Gastroesophageal sphincter (tissue), 3 donors: ENCODE data around the gene XRCC5.

Experiments used
- EP300 ChIP-seq: sonication (generic); formaldehyde crosslinking; IDR thresholded peaks from one replicate; pipeline ENCODE4 v1.6.1; 2017; ENCODE audit warnings: antibody characterized with exemption, mild to moderate bottlenecking
- POLR2A ChIP-seq, 2 donors: fragments of 450-650 bp; IDR thresholded peaks; one replicate each; pipeline ENCODE4 v1.6.1; 2017; ENCODE audit warnings: antibody characterized with exemption in 2 of 2, mild to moderate bottlenecking in 2 of 2, moderate library complexity in 1 of 2
- POLR2AphosphoS5 ChIP-seq: sonication (generic); formaldehyde crosslinking; IDR thresholded peaks from one replicate; pipeline ENCODE4 v1.6.1; 2017; ENCODE audit warnings: antibody characterized with exemption
- TF ChIP-seq, protein P1 (sequence below), 4 experiments: fragments of 200-600 bp in 2 of 4; fragments of 450-650 bp in 2 of 4; sonication (generic) in 1 of 4; IDR thresholded peaks; one replicate each; pipeline ENCODE4 v1.5.1; 2017 to 2019; ENCODE audit warnings: antibody characterized with exemption in 4 of 4, mild to moderate bottlenecking in 2 of 4, moderate library complexity in 2 of 4

DNA sequence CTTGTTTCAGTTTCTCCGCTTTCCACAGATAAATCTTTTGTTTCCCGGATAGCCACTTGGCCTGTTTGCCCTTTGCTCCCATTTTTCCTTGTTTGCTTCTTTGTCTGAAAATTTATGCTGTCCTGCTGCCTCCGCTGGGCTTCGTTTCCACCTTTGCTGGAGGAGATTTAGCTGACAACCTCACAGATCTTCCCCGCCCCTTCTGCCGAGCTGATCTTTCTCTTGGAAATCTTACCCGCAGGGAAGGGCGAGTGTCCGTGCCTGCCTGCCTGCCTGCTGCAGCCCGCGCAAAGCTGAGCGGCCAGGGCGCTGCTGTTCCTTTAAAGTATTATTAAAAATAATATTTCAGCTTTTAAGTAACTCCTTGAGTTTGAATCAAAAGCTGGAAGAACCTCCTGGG lies 1.4 kb upstream of the XRCC5 start:
- TF ChIP-seq POLR2A (IDR thresholded peaks at IDR 0.05) (no peak), POLR2AphosphoS5 (no peak), EP300 (no peak)
- TF ChIP-seq, protein P1, sequence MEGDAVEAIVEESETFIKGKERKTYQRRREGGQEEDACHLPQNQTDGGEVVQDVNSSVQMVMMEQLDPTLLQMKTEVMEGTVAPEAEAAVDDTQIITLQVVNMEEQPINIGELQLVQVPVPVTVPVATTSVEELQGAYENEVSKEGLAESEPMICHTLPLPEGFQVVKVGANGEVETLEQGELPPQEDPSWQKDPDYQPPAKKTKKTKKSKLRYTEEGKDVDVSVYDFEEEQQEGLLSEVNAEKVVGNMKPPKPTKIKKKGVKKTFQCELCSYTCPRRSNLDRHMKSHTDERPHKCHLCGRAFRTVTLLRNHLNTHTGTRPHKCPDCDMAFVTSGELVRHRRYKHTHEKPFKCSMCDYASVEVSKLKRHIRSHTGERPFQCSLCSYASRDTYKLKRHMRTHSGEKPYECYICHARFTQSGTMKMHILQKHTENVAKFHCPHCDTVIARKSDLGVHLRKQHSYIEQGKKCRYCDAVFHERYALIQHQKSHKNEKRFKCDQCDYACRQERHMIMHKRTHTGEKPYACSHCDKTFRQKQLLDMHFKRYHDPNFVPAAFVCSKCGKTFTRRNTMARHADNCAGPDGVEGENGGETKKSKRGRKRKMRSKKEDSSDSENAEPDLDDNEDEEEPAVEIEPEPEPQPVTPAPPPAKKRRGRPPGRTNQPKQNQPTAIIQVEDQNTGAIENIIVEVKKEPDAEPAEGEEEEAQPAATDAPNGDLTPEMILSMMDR (IDR thresholded peaks at IDR 0.05): no peak
